HCT116 (cell line): ENCODE measurements around the gene GIMAP5. TPM values are rescaled to one million over a fixed set of nuclear protein-coding genes. Genes with fewer than 3 reads are reported as not detected.

Source experiments
- ATAC-seq: fragments of 200-7000 bp; cut with Tn5 transposase; 2 replicates; pipeline ENCODE4 v1.9.1; 2020; ENCODE audit warnings: mild to moderate bottlenecking, moderate library complexity
- BruUV-seq: library from RNA; stranded (reverse); fragments of 400-500 nt; replicated peaks from 2 replicates; lab custom pipeline; 2021; lab: Mats Ljungman, UMichigan
- CTCF ChIA-PET: fragments of 300-600 bp; sonication (Branson Sonifier 250); formaldehyde crosslinking; loops from one replicate; lab custom pipeline; 2021; ENCODE audit warnings: antibody characterized with exemption; lab: Charles Lee
- POLR2A ChIA-PET: fragments of 300-600, 350-600 bp; sonication (Branson Sonifier 250); formaldehyde crosslinking; loops from one replicate; lab custom pipeline; 2021; ENCODE audit warnings: antibody characterized with exemption; lab: Charles Lee
- RAD21 ChIA-PET, 2 experiments: fragments of 300-600 bp; sonication (Branson Sonifier 250); formaldehyde crosslinking; loops; one replicate each; lab custom pipeline; 2023; ENCODE audit warnings: low total read pairs in 2 of 2; ENCODE audit not compliant: uncharacterized antibody in 2 of 2, unreplicated experiment in 2 of 2, low non-redundant PET in 1 of 2; lab: Charles Lee
- DNase-seq: peaks from one replicate; pipeline ENCODE4 v3.0.0-alpha.2; 2010; ENCODE audit warnings: low read depth, low spot score
- H2AFZ ChIP-seq: fragments of 200-600 bp; shearing (Covaris generic), sonication (generic); 2 replicates; pipeline ENCODE4 v1.6.1; 2017; ENCODE audit warnings: low read depth, mixed run types, mixed read lengths, antibody characterized with exemption, low read length; ENCODE audit not compliant: poor library complexity, severe bottlenecking
- H3K27ac ChIP-seq: 2 replicates; pipeline ENCODE4 v1.5.1; 2012; ENCODE audit warnings: low read depth, low read length
- H3K27me3 ChIP-seq: fragments of 200-600 bp; sonication (generic); 2 replicates; pipeline ENCODE4 v1.6.1; 2016; ENCODE audit warnings: mixed run types, low read length, mixed read lengths; ENCODE audit not compliant: insufficient read depth
- H3K36me3 ChIP-seq, 2 experiments: fragments of 200-500 bp in 1 of 2; fragments of 200-600 bp in 1 of 2; sonication (Bioruptor generic) in 1 of 2; sonication (generic) in 1 of 2; 2 replicates each; pipeline versions ENCODE4 v1.5.1 to v1.6.1; 2014 to 2016; ENCODE audit warnings: low read length in 2 of 2, inconsistent platforms in 1 of 2, mixed read lengths in 1 of 2, mixed run types in 1 of 2; ENCODE audit not compliant: insufficient read depth in 2 of 2, control insufficient read depth in 1 of 2
- H3K4me1 ChIP-seq, 2 experiments: fragments of 200-600 bp in 1 of 2; sonication (generic) in 1 of 2; 2 replicates each; pipeline versions ENCODE4 v1.5.1 to v1.6.1; 2012 to 2017; ENCODE audit warnings: low read length in 2 of 2, inconsistent platforms in 1 of 2, mild to moderate bottlenecking in 1 of 2, mixed read lengths in 1 of 2, mixed run types in 1 of 2, moderate library complexity in 1 of 2; ENCODE audit not compliant: insufficient read depth in 2 of 2, control insufficient read depth in 1 of 2
- H3K4me2 ChIP-seq: fragments of 200-600 bp; sonication (generic); 2 replicates; pipeline ENCODE4 v1.6.1; 2017; ENCODE audit warnings: mixed run types, low read length, mixed read lengths
- H3K4me3 ChIP-seq, 2 experiments: fragments of 200-600 bp in 1 of 2; sonication (generic) in 1 of 2; replicated peaks in 1 of 2; 2 replicates each; pipeline ENCODE4 v1.5.1; 2011 to 2016; ENCODE audit warnings: low read length in 2 of 2, control low read depth in 1 of 2, low read depth in 1 of 2, mild to moderate bottlenecking in 1 of 2, mixed read lengths in 1 of 2, mixed run types in 1 of 2
- H3K79me2 ChIP-seq: fragments of 200-600 bp; sonication (generic); 2 replicates; pipeline ENCODE4 v1.6.1; 2017; ENCODE audit warnings: mild to moderate bottlenecking, mixed run types, low read length, moderate library complexity, mixed read lengths; ENCODE audit not compliant: insufficient read depth
- H3K9ac ChIP-seq: fragments of 200-600 bp; sonication (generic); 2 replicates; pipeline ENCODE4 v1.6.1; 2016; ENCODE audit warnings: low read length, mixed read lengths
- H3K9me2 ChIP-seq: fragments of 200-600 bp; sonication (generic), shearing (Covaris generic); 2 replicates; pipeline ENCODE4 v1.6.1; 2017; ENCODE audit warnings: mixed run types, mild to moderate bottlenecking, moderate library complexity; ENCODE audit not compliant: insufficient read depth
- H3K9me3 ChIP-seq, 2 experiments: fragments of 200-500 bp in 1 of 2; fragments of 200-600 bp in 1 of 2; sonication (Bioruptor generic) in 1 of 2; sonication (generic) in 1 of 2; 2 replicates each; pipeline ENCODE4 v1.6.1; 2014 to 2017; ENCODE audit warnings: low read length in 2 of 2, mixed read lengths in 2 of 2, inconsistent platforms in 1 of 2, low read depth in 1 of 2, mild to moderate bottlenecking in 1 of 2, mixed run types in 1 of 2, moderate library complexity in 1 of 2; ENCODE audit not compliant: control insufficient read depth in 1 of 2, insufficient read depth in 1 of 2
- H4K20me1 ChIP-seq: fragments of 200-600 bp; sonication (generic), shearing (Covaris generic); 2 replicates; pipeline ENCODE4 v1.6.1; 2017; ENCODE audit warnings: mixed run types, mild to moderate bottlenecking, moderate library complexity; ENCODE audit not compliant: insufficient read depth
- CEBPB ChIP-seq: IDR thresholded peaks from 2 replicates; pipeline ENCODE4 v1.6.1; 2012; ENCODE audit warnings: low read depth
- FOSL1 ChIP-seq: IDR thresholded peaks from 2 replicates; pipeline ENCODE4 v1.6.1; 2012; ENCODE audit warnings: low read depth
- JUND ChIP-seq: IDR thresholded peaks from 2 replicates; pipeline ENCODE4 v1.6.1; 2012
- RAD21 ChIP-seq: IDR thresholded peaks from 2 replicates; pipeline ENCODE4 v1.6.1; 2012; ENCODE audit warnings: low read depth, mild to moderate bottlenecking
- SP1 ChIP-seq: IDR thresholded peaks from 2 replicates; pipeline ENCODE4 v1.6.1; 2012; ENCODE audit warnings: low read depth
- SRF ChIP-seq: IDR thresholded peaks from 2 replicates; pipeline ENCODE4 v1.6.1; 2012; ENCODE audit warnings: low read depth
- ZNF274 ChIP-seq: fragments of 200-500 bp; sonication (Bioruptor generic); IDR thresholded peaks from 2 replicates; pipeline ENCODE4 v1.6.1; 2014; ENCODE audit warnings: mild to moderate bottlenecking, low read depth, low read length, inconsistent platforms
- intact Hi-C: fragments of 100-400 bp; cut with micrococcal nuclease; formaldehyde crosslinking; loops from 2 replicates; pipeline ENCODE4 v1.10.0; 2022
- total RNA-seq: library from RNA; stranded (reverse); gene quantifications from one replicate; pipeline ENCODE4 v1.2.1, GENCODE V29; 2021; ENCODE audit not compliant: unreplicated experiment
- TF ChIP-seq, protein P1 (sequence below): IDR thresholded peaks from 2 replicates; pipeline ENCODE4 v1.6.1; 2012
- TF ChIP-seq, protein P2 (sequence below), 3 experiments: fragments of 200-600 bp in 1 of 3; sonication (generic) in 1 of 3; IDR thresholded peaks in 2 of 3; conservative IDR thresholded peaks in 1 of 3; 2 replicates each; pipeline ENCODE4 v1.5.1; 2012 to 2017; ENCODE audit warnings: low read depth in 2 of 3, low read length in 2 of 3, antibody characterized with exemption in 1 of 3, borderline replicate concordance in 1 of 3, control low read depth in 1 of 3, mild to moderate bottlenecking in 1 of 3, mixed read lengths in 1 of 3, mixed run types in 1 of 3, moderate library complexity in 1 of 3; ENCODE audit not compliant: insufficient read depth in 1 of 3

GIMAP5 gene
- total RNA-seq, 1 experiment from 2014 or later, result 0.57 TPM

DNA sequence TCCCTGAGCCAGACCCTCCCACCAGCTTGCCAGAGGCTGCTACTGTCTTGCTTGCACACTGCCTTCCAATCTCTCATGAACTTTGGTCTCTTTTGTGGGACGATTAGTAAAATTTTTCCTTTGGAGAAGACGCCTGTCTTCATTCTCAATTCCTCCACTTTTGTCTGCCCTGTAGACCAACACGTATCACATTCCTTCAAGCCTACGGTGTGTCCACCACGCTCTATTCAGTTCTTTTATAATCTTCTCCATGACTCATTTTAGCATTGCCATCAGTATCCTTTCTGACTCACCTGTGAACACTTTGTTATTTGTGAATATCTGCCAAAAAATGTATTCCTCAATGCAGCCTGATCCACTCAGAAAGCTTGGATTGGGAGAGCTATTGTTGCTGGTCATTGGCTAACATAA, 1.4 kb downstream of the GIMAP5 start:
- intact Hi-C loops, result no loop called here
- peak; percentile 26 for DNase-seq
- Histone ChIP-seq H3K27ac (no peak overlapping the region), H3K4me1 (peaks cover 0 to 10% of the 10 kb centered on the region in 2 experiments; a peak in 3 of 4 replicates), H3K4me2 (peak overlapping the region; percentile 37), H3K79me2 (no peaks in the 10 kb centered on the region), H3K9me2 (no peaks in the 10 kb centered on the region), H3K36me3 (no peaks in the 10 kb centered on the region), H3K27me3 (peaks cover 69% of the 10 kb centered on the region), H2AFZ (no peak overlapping the region), H3K4me3 (no peak overlapping the region), H4K20me1 (no peaks in the 10 kb centered on the region), H3K9me3 (no peaks in the 10 kb centered on the region), H3K9ac (no peak overlapping the region)
- peak; percentile 77 for ATAC-seq
- ChIA-PET POLR2A (no interaction called here), CTCF (interaction anchor here (1.0 to 1.4 kb wide), 4 partner anchors 15 to 271 kb away, joined by 3 to 5 read pairs (median 3); no protein-coding TSS in a partner anchor), RAD21 (no interaction called here)
- BruUV-seq, result no TSS peak
- TF ChIP-seq SP1, result no peak
- peak; percentile 35; the same call in 1 of the 2 replicates for TF ChIP-seq JUND
- no peak for TF ChIP-seq SRF
- peak; percentile 72 for TF ChIP-seq FOSL1
- TF ChIP-seq ZNF274, result no peak
- TF ChIP-seq CEBPB, result 0 out of 2 replicates have a peak, but pooled peaks have one; percentile 23

DNA sequence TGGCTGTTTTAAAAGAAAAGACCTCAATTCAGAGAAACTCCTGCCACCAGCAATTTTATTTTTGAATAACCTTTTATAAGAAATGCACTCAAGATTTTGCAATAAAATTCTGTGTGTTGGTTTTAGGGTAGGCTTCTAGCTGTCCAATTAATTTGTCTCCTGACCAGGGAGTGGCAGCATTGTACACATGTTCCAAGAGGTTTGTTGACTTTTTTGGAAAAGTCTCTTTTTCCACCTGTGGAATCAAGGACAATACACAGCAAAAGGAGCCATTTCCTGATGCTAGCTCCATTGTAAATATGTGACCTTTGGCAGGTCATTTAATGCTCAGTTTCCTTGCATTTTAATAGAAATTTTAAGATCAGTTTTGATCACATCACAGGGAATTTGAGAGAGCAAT, 1.8 kb downstream of the GIMAP5 start:
- ATAC-seq (peak; percentile 45; the same call in 1 of the 2 replicates), DNase-seq (no peak)
- intact Hi-C loops, result no loop called here
- Histone ChIP-seq H3K4me3 (no peak overlapping the region), H3K27ac (no peak overlapping the region), H4K20me1 (no peaks in the 10 kb centered on the region), H3K4me1 (peaks cover 0 to 10% of the 10 kb centered on the region in 2 experiments; a peak in 3 of 4 replicates), H2AFZ (no peak overlapping the region), H3K79me2 (no peaks in the 10 kb centered on the region), H3K9me3 (no peaks in the 10 kb centered on the region), H3K9ac (no peak overlapping the region), H3K36me3 (no peaks in the 10 kb centered on the region), H3K4me2 (peak overlapping the region; percentile 37; the same call in 1 of the 2 replicates), H3K9me2 (no peaks in the 10 kb centered on the region), H3K27me3 (peaks cover 70% of the 10 kb centered on the region)
- ChIA-PET RAD21 (no interaction called here), POLR2A (no interaction called here), CTCF (interaction anchor here (1.0 to 1.4 kb wide), 4 partner anchors 16 to 271 kb away, joined by 3 to 5 read pairs (median 3); no protein-coding TSS in a partner anchor)
- BruUV-seq, result no TSS peak
- peak; percentile 44; the same call in 1 of the 2 replicates for TF ChIP-seq RAD21
- TF ChIP-seq, protein P1, sequence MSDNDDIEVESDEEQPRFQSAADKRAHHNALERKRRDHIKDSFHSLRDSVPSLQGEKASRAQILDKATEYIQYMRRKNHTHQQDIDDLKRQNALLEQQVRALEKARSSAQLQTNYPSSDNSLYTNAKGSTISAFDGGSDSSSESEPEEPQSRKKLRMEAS, result no peak
- TF ChIP-seq, protein P2, sequence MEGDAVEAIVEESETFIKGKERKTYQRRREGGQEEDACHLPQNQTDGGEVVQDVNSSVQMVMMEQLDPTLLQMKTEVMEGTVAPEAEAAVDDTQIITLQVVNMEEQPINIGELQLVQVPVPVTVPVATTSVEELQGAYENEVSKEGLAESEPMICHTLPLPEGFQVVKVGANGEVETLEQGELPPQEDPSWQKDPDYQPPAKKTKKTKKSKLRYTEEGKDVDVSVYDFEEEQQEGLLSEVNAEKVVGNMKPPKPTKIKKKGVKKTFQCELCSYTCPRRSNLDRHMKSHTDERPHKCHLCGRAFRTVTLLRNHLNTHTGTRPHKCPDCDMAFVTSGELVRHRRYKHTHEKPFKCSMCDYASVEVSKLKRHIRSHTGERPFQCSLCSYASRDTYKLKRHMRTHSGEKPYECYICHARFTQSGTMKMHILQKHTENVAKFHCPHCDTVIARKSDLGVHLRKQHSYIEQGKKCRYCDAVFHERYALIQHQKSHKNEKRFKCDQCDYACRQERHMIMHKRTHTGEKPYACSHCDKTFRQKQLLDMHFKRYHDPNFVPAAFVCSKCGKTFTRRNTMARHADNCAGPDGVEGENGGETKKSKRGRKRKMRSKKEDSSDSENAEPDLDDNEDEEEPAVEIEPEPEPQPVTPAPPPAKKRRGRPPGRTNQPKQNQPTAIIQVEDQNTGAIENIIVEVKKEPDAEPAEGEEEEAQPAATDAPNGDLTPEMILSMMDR (IDR thresholded peaks at IDR 0.05 in 2 of 3, conservative IDR thresholded peaks at IDR 0.05 in 1 of 3; ENCODE audit: borderline replicate concordance in 1 of 3, insufficient read depth in 1 of 3, low read depth in 2 of 3, low read length in 2 of 3), result peak in 2 of 3 experiments; percentile 24 to 32; a peak in 3 of 6 replicates
